NCI-H748 treated with DMSO at 0.1 percent for 48 hours (cell line): ENCODE data around the gene FNDC3A.
"Not testable (repeated sequence)": the region's sequence is repeated elsewhere in the genome, so short reads cannot be mapped to it uniquely, and the experiment has no call there.

ENCODE experiments used
- DNase-seq: peaks from one replicate; lab custom pipeline; 2025; lab: John Stamatoyannopoulos, UW

Gene FNDC3A

DNA sequence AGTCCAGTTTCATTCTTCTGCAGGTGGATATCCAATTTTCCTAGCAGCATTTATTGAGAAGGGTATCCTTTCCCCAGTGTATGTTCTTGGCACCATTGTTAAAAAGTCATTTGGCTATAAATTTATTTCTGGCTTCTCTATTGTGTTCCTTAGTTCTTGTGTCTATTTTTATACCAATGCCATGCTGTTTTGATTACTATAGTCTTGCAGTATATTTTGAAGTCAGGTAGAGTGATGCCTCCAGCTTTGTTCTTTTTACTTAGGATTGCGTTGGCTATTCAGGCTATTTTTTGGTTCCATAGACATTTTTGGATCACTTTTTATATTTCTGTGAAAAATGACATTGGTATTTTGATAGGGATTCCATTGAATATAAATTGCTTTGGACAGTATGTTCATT is 172.7 kb downstream of the FNDC3A start:
- DNase-seq = no peak

DNA sequence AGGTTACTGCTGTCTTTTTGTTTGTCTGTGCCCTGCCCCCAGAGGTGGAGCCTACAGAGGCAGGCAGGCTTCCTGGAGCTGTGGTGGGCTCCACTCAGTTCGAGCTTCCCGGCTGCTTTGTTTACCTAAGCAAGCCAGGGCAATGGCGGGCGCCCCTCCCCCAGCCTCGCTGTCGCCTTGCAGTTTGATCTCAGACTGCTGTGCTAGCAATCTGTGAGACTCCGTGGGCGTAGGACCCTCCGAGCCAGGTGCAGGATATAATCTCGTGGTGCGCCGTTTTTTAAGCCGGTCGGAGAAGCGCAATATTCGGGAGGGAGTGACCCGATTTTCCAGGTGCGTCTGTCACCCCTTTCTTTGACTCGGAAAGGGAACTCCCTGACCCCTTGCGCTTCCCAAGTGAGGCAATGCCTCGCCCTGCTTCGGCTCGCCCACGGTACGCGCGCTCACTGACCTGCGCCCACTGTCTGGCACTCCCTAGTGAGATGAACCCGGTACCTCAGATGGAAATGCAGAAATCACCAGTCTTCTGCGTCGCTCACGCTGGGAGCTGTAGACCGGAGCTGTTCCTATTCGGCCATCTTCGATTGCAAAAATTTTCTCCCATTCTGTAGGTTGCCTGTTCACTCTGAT is 182.4 kb downstream of the FNDC3A start:
- DNase-seq = not testable (repeated sequence)

GRCh38 chr13:49163162-49163561 is 187.4 kb downstream of the FNDC3A start:
- not testable (repeated sequence) for DNase-seq

DNA sequence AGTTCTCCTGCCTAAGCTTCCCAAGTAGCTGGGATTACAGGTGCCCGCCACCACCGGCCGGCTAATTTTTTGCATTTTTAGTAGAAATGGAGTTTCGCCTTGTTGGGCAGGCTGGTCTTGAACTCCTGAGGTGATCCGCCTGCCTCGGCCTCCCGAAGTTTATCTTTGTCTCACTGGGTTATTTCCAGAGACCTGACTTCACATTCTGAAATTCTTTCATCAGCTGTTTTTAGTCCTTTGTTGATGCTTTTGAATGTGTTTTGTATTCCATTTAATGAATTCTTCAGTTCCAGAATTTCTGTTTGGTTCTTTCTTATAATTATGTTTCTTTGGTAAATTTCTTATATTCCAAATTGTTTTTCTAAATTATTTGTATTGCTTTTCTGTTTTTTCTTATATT is 189.0 kb downstream of the FNDC3A start:
- no peak for DNase-seq

DNA sequence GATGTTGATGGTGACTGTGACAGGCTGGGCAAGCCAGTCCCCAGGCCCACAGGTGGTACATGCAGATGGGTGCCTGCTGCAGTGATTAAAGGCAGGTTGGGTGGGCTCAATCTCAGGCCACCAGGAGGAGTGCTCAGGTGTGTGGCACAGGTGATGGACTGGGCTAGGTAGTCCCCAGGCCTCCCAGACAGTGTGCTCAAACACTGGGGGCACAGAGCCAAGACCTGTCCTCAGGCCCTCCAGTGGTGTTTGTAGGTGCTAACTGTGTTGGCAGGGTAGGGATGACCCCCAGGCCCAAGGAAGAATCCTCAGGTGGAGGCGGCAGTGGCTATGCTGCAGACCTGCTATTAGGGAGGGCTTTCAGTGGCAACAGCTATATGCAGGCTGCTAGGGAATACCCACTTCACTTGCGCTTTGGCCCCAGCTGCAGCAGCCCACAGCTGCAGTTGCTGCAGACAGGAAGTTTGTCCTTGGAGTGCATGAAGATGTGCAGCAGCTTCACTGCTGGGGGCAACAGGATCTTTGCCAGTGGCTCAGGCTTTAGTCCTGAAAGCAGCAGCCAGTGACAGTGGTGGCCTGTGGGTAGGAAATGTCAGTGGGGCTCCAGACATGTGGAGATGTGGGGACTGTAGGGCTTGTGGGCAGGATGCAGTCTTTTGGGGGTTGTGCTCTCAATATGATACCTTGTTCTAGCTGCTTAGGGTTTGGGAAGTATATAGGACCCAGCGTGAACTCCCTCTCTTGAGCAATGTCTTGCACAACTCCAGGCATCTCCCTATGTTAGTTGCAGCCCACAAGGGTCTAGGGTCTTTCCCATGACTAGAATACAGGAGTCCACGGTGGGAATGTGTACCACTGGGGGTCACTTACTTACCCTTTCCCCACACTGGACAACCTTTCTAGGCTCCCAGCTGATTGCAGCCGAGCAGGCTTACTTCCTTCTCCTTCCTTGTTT is 190.4 kb downstream of the FNDC3A start:
- no peak for DNase-seq

- no peak for DNase-seq
Observed at GRCh38 chr13:49171359-49171758, 195.6 kb downstream of the FNDC3A start.

DNA sequence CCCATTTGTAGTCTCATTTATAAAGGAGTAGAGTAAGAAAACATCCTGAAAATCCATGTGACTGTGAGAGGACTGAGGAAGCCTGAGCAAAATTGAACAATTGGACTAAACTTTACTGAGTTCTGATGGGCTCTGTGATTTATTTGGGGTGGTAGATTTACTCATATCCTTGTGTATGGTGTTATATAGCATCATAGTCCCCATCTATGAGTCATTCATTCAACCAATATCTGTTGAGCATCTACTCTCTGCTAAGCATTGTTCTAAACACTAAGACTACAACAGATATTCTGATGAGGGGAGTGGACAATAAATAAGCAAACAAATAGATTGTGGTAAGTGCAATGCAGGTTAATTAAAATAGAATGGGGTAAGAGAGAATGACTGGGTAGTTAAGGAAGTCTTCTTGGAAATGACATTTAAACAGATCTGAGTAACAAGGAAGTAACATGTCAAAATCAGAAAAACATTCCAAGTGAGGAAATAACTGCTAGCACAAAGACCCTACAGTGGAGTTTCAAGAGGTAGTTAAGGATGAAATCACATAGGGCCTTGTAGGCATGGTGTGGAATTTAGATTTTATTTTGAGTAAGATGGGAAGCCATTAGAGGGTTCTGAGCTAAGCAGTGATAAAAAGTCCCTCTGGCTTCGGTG is 208.1 kb downstream of the FNDC3A start:
- no peak for DNase-seq

DNA sequence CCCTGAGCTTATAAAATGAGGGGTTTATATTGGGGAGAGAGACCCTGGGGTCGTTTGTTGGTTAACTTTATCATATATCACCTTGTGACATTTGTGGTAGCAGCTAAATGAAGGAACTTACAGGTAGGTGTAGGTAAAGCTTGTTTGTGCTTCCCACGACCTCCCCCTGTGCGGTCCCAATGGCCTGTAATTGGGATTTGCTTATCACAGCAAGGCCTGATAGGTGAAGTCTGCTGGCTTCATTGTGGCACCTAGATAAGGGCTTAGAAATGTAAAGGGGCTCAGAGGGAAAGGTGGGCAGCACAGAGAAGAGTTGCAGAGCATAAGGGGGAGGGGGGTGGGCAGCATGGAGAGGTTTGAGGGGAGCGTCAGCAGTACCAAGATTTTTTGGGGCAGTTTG is 208.9 kb downstream of the FNDC3A start:
- DNase-seq = no peak

- DNase-seq = no peak
Observed at GRCh38 chr13:49185264-49185663, 209.6 kb downstream of the FNDC3A start.

DNA sequence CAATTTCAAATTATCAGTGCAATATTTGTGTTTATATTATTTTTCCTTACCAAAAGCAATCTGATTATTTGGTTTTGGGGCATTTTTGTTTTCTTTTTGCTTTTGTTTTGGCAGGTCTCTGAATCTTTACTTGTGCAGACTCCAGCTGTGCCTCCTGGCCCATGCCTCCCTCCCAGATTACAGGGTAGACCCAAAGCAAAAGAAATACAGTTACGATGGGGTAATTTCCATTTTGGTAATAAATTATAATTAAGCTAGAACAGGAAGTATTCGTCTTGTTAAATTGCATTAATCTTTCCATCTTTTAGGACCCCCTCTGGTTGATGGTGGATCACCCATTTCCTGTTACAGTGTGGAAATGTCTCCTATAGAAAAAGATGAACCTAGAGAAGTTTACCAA is 215.2 kb downstream of the FNDC3A start:
- DNase-seq = no peak

DNA sequence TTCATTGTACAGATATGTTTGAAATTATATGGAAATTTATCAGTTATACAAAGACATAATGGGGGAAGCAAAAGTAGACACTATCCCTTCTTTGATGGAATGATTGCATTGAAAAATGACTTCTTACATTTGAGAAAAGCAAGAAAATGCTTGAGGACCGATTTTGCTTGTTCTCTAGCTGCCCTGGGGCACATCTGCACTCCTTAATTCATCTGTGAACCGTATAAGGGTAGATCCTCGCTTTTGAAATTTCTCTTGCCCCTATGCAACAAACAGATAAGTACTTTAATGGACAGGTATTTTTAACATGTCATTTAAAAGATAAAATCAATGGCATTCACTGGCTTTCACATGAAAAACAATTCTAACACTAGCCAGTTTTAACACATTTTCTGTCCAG is 230.9 kb downstream of the FNDC3A start:
- no peak for DNase-seq

DNA sequence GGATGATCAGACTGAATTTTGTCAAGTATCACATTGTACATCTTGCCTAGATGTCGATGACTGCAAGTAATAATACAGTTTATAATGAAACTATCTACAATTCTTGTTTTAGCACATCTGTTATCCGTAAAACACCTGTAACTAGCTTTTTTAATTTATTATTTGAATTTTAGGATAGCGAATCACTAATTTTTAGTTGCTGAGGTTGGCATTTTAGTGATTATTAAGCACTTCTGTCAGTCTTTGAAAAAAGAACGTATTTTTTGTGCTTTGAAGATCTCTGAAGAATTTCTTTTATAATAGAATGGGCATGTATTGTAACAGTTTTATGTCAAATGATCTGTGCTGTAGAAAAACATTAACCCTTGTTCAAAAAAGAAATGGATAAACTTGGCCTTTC is 232.9 kb downstream of the FNDC3A start:
- DNase-seq = no peak

- no peak for DNase-seq
Observed at GRCh38 chr13:49210114-49210513, 234.4 kb downstream of the FNDC3A start.

- DNase-seq = no peak
Observed at GRCh38 chr13:49210669-49211068, 235.0 kb downstream of the FNDC3A start.

- DNase-seq = no peak
Observed at GRCh38 chr13:49213539-49213938, 237.8 kb downstream of the FNDC3A start.

- DNase-seq = no peak
Observed at GRCh38 chr13:49213997-49214916, 238.5 kb downstream of the FNDC3A start.

DNA sequence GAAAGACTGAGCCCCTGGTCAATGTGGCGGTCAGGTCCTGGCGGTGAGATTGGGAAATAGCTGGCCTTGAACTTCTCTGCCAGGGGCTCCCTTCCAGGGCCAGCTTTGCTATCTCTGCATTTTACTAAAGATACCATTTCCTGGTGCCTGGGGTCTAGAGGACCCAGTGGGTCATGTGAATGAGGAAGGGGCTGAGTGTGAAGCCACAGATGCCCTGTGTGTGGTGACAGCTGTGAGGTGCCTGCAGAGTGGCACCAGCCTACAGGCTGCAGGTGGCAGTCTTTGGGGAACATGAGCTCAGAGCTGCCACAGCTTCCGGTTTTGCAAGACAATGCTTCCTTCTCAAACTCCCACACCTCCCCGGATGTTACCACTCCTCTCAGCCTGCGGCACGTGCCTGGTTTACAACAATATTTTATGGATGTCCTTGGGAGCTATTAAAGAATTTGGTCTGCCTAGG is 239.2 kb downstream of the FNDC3A start:
- DNase-seq = no peak

DNA sequence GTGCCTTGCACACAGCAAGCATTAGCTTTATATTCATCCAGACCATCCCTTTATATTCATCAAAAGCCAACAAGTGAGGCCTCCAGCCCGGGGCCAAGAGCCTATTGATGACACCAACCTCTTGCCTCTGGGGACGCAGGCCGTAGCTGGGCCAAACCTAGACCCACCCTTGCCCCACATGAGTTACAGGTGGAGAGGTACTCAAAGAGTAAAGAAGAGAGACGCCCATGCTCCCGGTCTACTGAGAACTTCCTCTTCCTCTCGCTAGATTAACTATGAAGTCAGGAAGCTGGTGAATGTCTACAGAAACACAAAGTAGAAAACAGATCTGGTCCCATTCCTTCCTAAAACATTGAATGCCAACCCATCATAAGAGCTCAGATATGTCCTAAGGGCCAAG is 240.6 kb downstream of the FNDC3A start:
- no peak for DNase-seq

DNA sequence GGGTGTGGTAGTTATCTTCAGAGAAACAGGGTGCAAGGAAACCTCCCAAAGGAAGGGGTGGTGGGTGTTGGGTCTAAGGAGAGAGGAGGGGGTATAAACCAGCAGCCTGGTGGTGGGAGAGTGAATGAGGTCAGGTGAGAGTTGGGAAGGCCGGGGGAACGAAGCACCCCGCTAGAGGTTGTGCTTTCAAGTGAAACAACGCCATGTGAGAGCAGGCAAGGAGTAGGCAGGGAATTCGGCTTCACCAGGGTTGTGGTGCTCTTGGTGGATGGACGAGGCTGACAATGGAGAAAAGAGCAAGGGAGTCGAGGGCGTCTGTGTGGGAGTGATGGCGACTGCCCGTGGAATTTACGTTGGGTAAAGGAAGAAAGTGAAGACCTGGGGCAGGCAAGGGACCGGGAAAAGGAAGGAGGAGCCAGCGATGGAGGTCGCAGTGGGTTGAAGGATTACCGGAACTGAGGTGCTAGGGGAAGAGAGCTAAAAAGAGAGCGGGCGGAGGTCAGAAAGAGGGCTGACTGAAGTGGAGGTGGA is 242.3 kb downstream of the FNDC3A start:
- DNase-seq = no peak

DNA sequence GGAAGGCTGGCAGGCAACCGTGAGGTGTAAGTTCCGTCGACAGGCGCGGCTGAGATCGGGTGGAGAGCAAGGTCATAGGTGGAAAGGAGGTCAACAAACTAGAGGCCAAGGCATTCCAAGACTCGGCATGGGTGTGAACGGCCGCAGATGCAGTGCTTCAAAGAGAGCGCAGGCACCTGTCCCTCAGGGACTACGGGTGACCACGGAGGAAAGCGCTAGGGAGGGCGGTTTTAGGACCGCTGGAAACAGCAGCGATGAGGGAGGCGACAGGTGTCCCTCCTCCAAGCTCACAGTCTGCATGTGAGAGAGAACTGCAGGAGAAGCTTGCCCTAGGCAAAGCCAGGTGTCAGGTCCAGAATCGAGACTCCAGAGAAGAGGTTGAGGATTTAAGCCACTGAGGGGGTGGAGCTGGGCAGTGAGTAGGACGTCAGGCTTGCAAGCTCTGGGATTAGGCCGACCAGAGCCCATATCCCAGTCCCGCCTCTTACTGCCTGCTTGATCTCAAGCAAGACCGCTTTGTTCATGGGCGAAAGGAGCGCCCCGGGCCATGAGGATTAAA is 242.9 kb downstream of the FNDC3A start:
- DNase-seq = no peak

GRCh38 chr13:49219647-49220035 is 243.9 kb downstream of the FNDC3A start:
- DNase-seq = no peak
